GM10266 (cell line): ENCODE measurements around the gene OAS3.
"Not testable (repeated sequence)": the region's sequence is repeated elsewhere in the genome, so short reads cannot be mapped to it uniquely, and the experiment has no call there.

Experiments
- DNase-seq: peaks from one replicate; pipeline ENCODE4 v3.0.0; 2012; ENCODE audit errors: extremely low spot score
- TF ChIP-seq, protein P1 (sequence below): IDR thresholded peaks from 2 replicates; pipeline ENCODE4 v1.5.1; 2012; ENCODE audit warnings: mild to moderate bottlenecking, low read depth; ENCODE audit not compliant: control insufficient read depth, insufficient read depth; ENCODE audit errors: missing control alignments

The OAS3 gene

DNA sequence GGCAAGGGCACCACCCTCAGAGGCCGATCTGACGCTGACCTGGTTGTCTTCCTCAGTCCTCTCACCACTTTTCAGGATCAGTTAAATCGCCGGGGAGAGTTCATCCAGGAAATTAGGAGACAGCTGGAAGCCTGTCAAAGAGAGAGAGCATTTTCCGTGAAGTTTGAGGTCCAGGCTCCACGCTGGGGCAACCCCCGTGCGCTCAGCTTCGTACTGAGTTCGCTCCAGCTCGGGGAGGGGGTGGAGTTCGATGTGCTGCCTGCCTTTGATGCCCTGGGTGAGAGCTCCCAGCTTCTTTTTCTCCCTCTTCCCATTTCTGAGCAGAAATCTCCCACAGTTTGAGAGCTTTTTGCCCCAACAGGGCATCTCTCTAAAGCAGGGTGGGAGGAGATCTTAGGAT is 29.7 kb upstream of the OAS3 start:
- DNase-seq = no peak
- TF ChIP-seq, protein P1, sequence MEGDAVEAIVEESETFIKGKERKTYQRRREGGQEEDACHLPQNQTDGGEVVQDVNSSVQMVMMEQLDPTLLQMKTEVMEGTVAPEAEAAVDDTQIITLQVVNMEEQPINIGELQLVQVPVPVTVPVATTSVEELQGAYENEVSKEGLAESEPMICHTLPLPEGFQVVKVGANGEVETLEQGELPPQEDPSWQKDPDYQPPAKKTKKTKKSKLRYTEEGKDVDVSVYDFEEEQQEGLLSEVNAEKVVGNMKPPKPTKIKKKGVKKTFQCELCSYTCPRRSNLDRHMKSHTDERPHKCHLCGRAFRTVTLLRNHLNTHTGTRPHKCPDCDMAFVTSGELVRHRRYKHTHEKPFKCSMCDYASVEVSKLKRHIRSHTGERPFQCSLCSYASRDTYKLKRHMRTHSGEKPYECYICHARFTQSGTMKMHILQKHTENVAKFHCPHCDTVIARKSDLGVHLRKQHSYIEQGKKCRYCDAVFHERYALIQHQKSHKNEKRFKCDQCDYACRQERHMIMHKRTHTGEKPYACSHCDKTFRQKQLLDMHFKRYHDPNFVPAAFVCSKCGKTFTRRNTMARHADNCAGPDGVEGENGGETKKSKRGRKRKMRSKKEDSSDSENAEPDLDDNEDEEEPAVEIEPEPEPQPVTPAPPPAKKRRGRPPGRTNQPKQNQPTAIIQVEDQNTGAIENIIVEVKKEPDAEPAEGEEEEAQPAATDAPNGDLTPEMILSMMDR = no peak

- TF ChIP-seq, protein P1 = no peak
- DNase-seq = no peak
Measured at GRCh38 chr12:112909693-112910092, 28.6 kb upstream of the OAS3 start.

DNA sequence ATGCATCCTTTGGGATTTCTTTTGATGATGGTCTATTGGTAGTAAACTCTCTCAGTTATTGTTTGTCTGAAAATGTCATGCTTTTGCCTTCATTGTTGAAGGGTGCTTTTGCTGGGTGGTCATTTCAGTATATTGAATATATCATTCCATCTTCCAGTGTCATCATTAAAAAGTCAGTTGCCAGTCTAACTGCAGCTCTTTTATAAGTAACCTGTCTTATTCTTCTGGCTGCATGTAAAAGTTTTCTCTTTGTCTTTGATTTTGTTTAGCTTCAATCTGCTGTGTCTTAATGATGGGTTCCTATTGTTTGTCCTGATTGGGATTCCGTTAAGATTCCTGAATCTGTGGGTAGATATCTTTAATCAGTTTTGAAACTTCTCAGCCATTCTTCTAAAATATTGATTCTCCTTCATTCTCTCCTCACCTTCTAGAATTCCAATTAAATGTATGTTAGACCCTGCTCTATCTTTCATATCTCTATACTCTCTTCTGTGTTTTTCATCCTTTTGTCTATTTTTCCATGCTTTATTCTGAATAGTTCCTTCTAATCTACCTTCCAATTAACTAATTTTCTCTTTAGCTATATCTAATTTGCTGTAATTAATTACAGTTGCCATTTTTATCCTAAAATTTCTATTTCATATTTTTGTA is 25.1 kb upstream of the OAS3 start:
- no peak for DNase-seq
- TF ChIP-seq, protein P1 = no peak

DNA sequence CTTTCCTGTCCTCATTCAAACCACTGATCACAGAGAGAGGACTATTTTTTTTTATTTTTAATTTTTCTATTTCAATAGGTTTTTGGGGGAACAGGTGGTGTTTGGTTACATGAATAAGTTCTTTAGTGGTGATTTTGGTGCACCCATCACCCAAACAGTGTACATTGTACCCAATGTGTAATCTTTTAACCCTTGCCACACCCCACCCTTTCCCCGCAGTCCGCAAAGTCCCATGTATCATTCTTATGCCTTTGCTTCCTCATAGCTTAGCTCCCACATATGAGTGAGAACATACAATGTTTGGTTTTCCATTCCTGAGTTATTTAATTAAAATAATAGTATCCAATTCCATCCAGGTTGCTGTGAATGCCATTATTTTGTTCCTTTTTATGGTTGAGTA is 24.4 kb upstream of the OAS3 start:
- not testable (repeated sequence) for DNase-seq

GRCh38 chr12:112916270-112916669 is 22.0 kb upstream of the OAS3 start:
- DNase-seq = no peak
- TF ChIP-seq, protein P1 = no peak

DNA sequence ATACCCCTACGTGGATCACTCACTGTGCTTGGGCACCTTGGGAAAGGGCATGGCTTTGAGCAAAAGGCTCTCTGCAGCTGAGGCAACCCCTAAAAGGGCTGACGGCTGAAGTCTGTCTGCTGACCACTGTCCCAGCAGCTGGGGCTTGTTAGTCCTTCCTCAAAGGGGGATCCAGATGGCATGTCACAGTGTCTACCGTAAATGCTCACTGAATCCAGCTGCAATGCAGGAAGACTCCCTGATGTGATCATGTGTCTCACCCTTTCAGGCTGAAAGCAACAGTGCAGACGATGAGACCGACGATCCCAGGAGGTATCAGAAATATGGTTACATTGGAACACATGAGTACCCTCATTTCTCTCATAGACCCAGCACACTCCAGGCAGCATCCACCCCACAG is 19.2 kb upstream of the OAS3 start:
- DNase-seq = no peak
- TF ChIP-seq, protein P1 = no peak

- DNase-seq = no peak
- TF ChIP-seq, protein P1 = no peak
Measured at GRCh38 chr12:112924986-112925385, 13.3 kb upstream of the OAS3 start.

- not testable (repeated sequence) for DNase-seq
Measured at GRCh38 chr12:112926416-112927033, 11.7 kb upstream of the OAS3 start.
